Transverse colon (tissue), 4 donors: ENCODE measurements around the gene HSPA12A.

Experiments
- CTCF ChIP-seq, 5 experiments: fragments of 200-600 bp in 3 of 5; fragments of 450-650 bp in 2 of 5; sonication (generic) in 3 of 5; IDR thresholded peaks; 1 replicate in 2 of 5; 2 replicates in 3 of 5; pipeline ENCODE4 v1.5.1; 2016 to 2017; ENCODE audit warnings: antibody characterized with exemption in 5 of 5, inconsistent platforms in 3 of 5, mild to moderate bottlenecking in 2 of 5, moderate library complexity in 1 of 5
- EP300 ChIP-seq: sonication (generic); formaldehyde crosslinking; IDR thresholded peaks from one replicate; pipeline ENCODE4 v1.6.1; 2017; ENCODE audit warnings: antibody characterized with exemption, low read depth
- POLR2A ChIP-seq: fragments of 450-650 bp; IDR thresholded peaks from one replicate; pipeline ENCODE4 v1.6.1; 2016; ENCODE audit warnings: antibody characterized with exemption, mild to moderate bottlenecking, moderate library complexity
- POLR2AphosphoS5 ChIP-seq, 3 donors: sonication (generic); formaldehyde crosslinking; IDR thresholded peaks; one replicate each; pipeline ENCODE4 v1.6.1; 2016; ENCODE audit warnings: antibody characterized with exemption in 3 of 3

GRCh38 chr10:116785867-116786266 is 43.5 kb upstream of the HSPA12A start:
- no peak for TF ChIP-seq CTCF (IDR thresholded peaks at IDR 0.05)
- no peak for TF ChIP-seq POLR2A
- no peak for TF ChIP-seq EP300
- no peak for TF ChIP-seq POLR2AphosphoS5 (IDR thresholded peaks at IDR 0.05)
